NT2/D1 (cell line): ENCODE results near the gene CCDC51.

Experiments
- YY1 ChIP-seq: IDR thresholded peaks from 2 replicates; pipeline ENCODE4 v1.6.1; 2011; ENCODE audit not compliant: insufficient read length, insufficient read depth
- ZNF274 ChIP-seq: IDR thresholded peaks from 2 replicates; pipeline ENCODE4 v1.6.1; 2011; ENCODE audit warnings: mild to moderate bottlenecking, low read depth, low read length

- TF ChIP-seq YY1 (no peak), ZNF274 (no peak)
These were observed 655 bp upstream of the CCDC51 start for GRCh38 chr3:48440590-48440958.
